Thyroid gland (tissue), 4 donors: ENCODE results near the gene GCNA.

ENCODE experiments used
- POLR2A ChIP-seq, 2 donors: fragments of 450-650 bp; IDR thresholded peaks; one replicate each; pipeline ENCODE4 v1.6.1; 2017; ENCODE audit warnings: antibody characterized with exemption in 2 of 2, mild to moderate bottlenecking in 2 of 2, moderate library complexity in 1 of 2
- TF ChIP-seq, protein P1 (sequence below), 6 experiments: fragments of 200-600 bp in 3 of 6; fragments of 450-650 bp in 3 of 6; sonication (generic) in 3 of 6; IDR thresholded peaks; one replicate each; pipeline ENCODE4 v1.5.1; 2016 to 2019; ENCODE audit warnings: antibody characterized with exemption in 6 of 6, mild to moderate bottlenecking in 2 of 6, inconsistent platforms in 1 of 6, moderate library complexity in 1 of 6

DNA sequence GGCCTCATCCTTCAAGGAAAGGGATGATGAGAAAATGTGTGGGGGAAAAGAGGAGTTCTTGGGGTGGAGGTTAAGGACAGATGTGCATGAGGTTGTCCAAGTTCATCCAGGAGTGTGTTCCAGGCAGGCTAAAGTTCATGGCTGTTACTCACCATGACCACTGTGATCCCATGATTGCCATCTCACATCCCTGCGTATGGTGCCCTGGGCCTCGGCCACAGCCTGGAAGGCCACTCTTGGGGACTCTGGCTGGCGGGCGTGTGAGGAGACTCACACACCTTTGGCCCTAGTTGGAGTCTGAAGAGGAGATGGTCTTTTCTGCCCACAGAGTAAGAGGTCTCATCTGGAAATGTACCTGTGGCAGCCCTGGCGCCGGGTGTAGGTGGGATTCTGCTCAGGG lies 81.7 kb downstream of the GCNA start:
- TF ChIP-seq, protein P1, sequence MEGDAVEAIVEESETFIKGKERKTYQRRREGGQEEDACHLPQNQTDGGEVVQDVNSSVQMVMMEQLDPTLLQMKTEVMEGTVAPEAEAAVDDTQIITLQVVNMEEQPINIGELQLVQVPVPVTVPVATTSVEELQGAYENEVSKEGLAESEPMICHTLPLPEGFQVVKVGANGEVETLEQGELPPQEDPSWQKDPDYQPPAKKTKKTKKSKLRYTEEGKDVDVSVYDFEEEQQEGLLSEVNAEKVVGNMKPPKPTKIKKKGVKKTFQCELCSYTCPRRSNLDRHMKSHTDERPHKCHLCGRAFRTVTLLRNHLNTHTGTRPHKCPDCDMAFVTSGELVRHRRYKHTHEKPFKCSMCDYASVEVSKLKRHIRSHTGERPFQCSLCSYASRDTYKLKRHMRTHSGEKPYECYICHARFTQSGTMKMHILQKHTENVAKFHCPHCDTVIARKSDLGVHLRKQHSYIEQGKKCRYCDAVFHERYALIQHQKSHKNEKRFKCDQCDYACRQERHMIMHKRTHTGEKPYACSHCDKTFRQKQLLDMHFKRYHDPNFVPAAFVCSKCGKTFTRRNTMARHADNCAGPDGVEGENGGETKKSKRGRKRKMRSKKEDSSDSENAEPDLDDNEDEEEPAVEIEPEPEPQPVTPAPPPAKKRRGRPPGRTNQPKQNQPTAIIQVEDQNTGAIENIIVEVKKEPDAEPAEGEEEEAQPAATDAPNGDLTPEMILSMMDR (IDR thresholded peaks at IDR 0.05): no peak
- no peak for TF ChIP-seq POLR2A (IDR thresholded peaks at IDR 0.05)
